HG03354 (cell line): Measurements from ENCODE around the gene SON.

ENCODE experiments used
- ATAC-seq: cut with Tn5 transposase; IDR thresholded peaks from one replicate; pipeline ENCODE4 v1.9.1; 2021; ENCODE audit warnings: mild to moderate bottlenecking; ENCODE audit not compliant: unreplicated experiment, poor library complexity, severe bottlenecking

The SON gene

DNA sequence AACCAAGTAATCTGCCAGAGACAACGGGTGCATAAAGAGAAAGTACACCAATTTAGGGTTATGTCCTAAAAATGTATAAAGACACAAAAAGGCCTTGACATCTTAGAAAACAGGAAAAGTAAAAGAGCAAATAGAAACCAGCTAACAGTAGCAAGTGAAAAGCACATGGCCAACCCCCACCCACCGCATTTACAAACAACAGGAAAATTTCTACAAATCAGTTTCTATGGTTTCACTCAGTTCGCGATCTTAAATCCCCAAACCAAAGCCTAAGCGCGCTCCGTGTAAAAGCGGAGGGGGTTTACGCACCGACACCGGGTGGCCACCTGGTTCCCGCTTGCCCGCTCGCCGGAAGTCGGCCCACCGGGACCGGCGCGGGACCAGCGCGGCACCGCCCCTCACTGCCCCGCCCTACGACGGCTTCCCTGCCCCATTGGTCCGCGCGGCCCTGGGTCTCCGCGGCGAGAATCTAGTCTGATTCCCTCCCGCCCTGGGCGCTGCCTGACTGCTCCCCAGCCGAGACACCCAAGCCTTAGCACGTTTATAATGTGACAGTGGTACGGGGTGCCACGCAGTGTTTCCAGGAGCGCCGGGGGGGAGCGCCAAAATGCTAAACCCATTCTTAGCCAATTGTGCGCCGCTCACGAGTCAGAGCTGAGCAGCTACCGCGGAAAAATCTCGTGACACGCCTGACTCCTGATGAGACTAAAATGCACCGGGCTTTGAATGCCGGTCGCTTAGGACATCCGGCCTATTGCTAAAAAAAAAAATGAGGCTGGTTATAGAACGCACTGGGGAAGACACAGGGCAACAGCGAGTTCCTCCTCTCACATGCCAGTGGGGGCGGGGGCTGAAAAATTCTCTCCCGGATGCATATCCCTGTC is 840 bp upstream of the SON start, which contains the start of gene GART:
Gene GART (minus strand): TSS at position 362 of the 884 bp plus-strand sequence. CDS start 2,802 bp downstream, outside the sequence.
- ATAC-seq = peak; percentile 55

DNA sequence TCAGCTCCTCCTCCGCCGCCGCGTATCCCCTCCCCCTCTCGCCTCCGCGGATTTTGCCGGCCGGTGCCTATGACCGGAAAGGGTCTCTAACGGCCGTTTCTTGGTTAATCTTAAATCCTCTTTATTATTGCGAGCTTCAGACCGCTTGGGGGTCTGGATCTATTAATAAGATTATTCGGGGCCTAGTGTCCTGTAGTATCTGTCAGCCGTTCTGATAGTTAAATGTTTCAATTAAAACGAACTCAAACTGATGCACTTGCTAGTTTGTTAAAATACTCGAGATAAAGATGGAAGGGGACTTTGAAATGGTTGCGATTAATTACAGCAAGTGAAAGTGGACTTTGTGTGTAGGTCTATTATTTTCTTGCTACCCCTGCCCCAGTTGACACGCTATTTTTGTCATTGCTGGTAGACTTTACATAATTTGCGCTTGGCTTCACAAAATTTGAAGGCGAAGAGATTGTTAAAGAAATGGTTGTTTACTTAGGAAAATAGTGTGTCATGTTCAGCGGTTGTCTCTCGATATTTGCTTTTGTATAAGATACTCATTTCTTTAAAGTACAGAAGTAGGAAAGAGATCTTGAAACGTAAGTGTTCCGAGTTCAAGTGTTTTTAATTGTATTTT is 779 bp downstream of the SON start:
- peak; percentile 24 for ATAC-seq

DNA sequence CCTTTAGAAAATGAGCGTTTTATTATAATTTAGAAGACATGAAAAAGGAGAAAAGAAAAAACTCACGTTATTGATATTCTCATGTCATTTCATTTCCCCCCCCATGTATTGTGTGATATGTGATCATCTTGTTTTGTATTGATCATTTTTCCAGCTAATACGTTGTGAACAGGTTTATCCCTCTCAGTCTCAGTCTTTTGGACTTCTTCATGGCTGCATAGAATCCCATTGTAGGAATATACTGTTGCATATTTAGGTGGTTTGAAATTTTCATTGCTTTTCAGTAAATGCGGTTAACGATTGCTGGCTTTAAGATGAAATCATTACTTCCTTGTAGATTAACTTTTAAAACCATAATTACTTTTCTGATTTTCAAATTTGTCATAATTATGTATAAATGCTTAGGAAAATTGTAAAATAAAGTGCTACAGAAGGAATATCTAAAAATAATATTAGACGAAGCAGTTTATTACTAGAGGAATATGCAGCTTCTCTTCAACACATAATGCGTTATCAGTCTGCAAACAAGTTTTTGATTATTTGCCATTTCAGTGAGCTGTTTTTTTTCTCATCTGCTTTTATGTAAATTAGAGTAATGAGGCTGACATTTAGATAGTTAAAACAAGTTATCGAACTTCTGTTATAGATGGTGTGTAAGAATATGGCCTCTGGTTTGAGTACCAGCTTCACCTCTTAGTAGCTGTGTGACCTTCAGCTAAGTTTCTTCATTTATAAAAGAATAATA is 1.8 kb downstream of the SON start:
- ATAC-seq = no peak

DNA sequence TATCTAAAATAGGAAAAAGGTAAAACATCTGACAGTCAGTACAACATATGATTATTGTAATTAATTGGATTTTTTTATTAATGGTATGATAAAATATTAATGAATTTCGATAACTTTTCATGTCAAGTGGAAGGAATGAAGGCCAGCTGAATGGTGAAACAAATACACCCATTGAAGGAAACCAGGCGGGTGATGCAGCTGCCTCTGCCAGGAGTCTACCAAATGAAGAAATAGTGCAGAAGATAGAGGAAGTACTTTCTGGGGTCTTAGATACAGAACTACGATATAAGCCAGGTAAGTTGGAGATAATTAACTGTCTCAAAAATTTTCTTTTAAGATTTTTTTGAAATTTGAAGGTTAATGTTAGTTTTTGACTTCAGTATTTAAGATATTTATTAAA is 3.2 kb downstream of the SON start:
- no peak for ATAC-seq

GRCh38 chr21:33549848-33550771 is 7.3 kb downstream of the SON start:
- no peak for ATAC-seq

- ATAC-seq = no peak
Observed at GRCh38 chr21:33550772-33551660, 8.2 kb downstream of the SON start.

- ATAC-seq = no peak
Observed at GRCh38 chr21:33551664-33552063, 8.8 kb downstream of the SON start.

DNA sequence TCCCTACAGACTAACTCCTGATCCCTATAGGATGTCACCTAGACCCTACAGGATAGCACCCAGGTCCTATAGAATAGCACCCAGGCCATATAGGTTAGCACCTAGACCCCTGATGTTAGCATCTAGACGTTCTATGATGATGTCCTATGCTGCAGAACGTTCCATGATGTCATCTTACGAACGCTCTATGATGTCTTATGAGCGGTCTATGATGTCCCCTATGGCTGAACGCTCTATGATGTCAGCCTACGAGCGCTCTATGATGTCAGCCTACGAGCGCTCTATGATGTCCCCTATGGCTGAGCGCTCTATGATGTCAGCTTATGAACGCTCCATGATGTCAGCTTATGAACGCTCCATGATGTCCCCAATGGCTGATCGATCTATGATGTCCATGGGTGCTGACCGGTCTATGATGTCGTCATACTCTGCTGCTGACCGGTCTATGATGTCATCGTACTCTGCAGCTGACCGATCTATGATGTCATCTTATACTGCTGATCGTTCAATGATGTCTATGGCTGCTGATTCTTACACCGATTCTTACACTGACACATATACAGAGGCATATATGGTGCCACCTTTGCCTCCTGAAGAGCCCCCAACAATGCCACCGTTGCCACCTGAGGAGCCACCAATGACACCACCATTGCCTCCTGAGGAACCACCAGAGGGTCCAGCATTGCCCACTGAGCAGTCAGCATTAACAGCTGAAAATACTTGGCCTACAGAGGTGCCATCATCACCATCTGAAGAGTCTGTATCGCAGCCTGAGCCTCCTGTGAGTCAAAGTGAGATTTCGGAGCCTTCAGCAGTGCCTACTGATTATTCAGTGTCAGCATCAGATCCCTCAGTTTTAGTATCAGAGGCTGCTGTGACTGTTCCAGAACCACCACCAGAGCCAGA is 9.5 kb downstream of the SON start:
- no peak for ATAC-seq

DNA sequence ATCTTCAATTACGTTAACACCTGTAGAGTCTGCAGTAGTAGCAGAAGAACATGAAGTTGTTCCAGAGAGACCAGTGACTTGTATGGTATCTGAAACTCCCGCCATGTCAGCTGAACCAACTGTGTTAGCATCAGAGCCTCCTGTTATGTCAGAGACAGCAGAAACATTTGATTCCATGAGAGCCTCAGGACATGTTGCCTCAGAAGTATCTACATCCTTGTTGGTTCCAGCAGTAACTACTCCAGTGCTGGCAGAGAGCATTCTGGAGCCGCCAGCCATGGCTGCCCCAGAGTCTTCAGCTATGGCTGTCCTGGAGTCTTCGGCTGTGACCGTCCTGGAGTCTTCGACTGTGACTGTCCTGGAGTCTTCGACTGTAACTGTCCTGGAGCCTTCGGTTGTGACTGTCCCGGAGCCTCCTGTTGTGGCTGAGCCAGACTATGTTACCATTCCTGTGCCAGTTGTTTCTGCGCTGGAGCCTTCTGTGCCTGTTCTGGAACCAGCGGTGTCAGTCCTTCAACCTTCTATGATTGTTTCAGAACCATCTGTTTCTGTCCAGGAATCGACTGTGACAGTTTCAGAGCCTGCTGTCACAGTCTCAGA is 10.3 kb downstream of the SON start:
- ATAC-seq = no peak

- ATAC-seq = no peak
Observed at GRCh38 chr21:33554236-33554981, 11.6 kb downstream of the SON start.

DNA sequence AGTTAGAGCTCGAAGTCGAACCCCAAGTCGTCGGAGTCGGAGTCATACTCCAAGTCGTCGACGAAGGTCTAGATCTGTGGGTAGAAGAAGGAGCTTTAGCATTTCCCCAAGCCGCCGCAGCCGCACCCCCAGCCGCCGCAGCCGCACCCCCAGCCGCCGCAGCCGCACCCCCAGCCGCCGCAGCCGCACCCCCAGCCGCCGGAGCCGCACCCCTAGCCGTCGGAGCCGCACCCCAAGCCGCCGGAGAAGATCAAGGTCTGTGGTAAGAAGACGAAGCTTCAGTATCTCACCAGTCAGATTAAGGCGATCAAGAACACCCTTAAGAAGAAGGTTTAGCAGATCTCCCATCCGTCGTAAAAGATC is 12.1 kb downstream of the SON start:
- no peak for ATAC-seq

DNA sequence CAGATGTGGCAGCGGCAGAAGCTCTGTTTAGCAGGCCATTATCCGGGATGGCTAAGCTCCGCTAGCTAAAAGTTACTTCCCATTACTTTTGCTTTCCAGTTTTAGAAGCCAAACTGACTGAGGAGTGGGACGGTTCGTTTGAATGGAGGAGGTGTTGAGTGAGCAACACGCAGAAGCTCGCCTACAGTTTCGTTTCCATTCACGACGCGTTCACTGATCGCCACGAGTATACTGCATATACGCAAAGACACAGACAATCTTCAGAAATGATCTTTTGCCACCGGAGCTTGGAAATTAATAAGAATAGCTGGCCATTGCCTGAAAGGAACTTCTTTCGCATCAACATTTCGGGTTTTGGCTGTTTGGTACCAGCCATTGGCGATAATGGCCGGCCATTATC is 14.6 kb downstream of the SON start:
- ATAC-seq = no peak

GRCh38 chr21:33558777-33559421 is 16.1 kb downstream of the SON start:
- no peak for ATAC-seq

GRCh38 chr21:33559813-33560212 is 17.0 kb downstream of the SON start:
- no peak for ATAC-seq

DNA sequence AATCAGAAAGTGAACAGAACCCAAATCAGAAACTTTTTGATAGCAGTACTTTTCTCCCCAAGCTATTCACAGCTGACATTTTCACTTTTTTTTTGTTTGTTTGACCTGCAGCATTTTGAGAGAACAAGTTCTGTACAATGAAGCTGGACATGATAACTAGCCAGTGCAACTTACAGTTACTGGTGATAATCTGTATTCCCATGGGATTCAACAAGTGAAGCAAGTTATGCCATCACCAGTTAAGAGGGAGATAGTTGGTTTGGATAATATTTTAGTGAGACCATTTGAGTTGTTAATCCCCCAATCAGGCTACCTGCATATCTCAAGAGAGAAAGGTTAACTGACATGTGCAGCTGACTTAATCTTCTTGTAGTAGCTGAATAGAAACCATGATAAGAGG is 18.1 kb downstream of the SON start:
- ATAC-seq = no peak

GRCh38 chr21:33561373-33561772 is 18.5 kb downstream of the SON start:
- ATAC-seq = no peak
